Measurements from ENCODE around the gene TFF1. TPM values are rescaled to one million over a fixed set of nuclear protein-coding genes. Genes with fewer than 3 reads are reported as not detected.
A peak's percentile ranks its signal among the peaks of the same experiment; 100 is the strongest.

TFF1 gene
- total RNA-seq, 1 experiment from 2014 or later, result 2.2 TPM

GRCh38 chr21:42365770-42366169 is 565 bp downstream of the TFF1 start:
- Histone ChIP-seq H4K20me1 (ENCODE audit: insufficient read depth) (no peaks in the 10 kb centered on the region), H3K4me2 (0 out of 2 replicates have a peak overlapping the region, but pooled peaks have one; percentile 7), H3K79me2 (ENCODE audit: low read depth) (no peaks in the 10 kb centered on the region), H3K36me3 (ENCODE audit: low read depth) (no peaks in the 10 kb centered on the region), H3F3A (ENCODE audit: insufficient read depth, low read depth) (peaks cover 25% of the 10 kb centered on the region), H3K4me3 (no peak overlapping the region), H3K9me2 (ENCODE audit: insufficient read depth) (no peaks in the 10 kb centered on the region), H3K27me3 (ENCODE audit: insufficient read depth, low read depth) (no peaks in the 10 kb centered on the region), H3K4me1 (replicated peaks; ENCODE audit: insufficient read depth) (peaks cover 47% of the 10 kb centered on the region), H2AFZ (no peak overlapping the region), H3K27ac (peak overlapping the region; percentile 81), H3K9me3 (ENCODE audit: insufficient read depth, low read depth) (no peaks in the 10 kb centered on the region)
- no TSS peak for BruUV-seq (replicated peaks)
- no peak for DNase-seq
- CTCF ChIA-PET, result no interaction called here
- TF ChIP-seq CTCF (conservative IDR thresholded peaks at IDR 0.05) (no peak), EZH2 (IDR thresholded peaks at IDR 0.05; ENCODE audit: low read depth) (no peak)
- intact Hi-C loops (cut with micrococcal nuclease; ENCODE audit: unreplicated experiment), result no loop called here
- POLR2A ChIA-PET (ENCODE audit: unreplicated experiment), result no interaction called here

GRCh38 chr21:42364304-42364865 is 1.9 kb downstream of the TFF1 start:
- DNase-seq, result no peak
- ChIA-PET POLR2A (ENCODE audit: unreplicated experiment) (no interaction called here), CTCF (no interaction called here)
- Histone ChIP-seq H4K20me1 (ENCODE audit: insufficient read depth) (no peaks in the 10 kb centered on the region), H3K79me2 (ENCODE audit: low read depth) (no peaks in the 10 kb centered on the region), H3K9me3 (ENCODE audit: insufficient read depth, low read depth) (no peaks in the 10 kb centered on the region), H3K4me2 (no peak overlapping the region), H3K4me1 (replicated peaks; ENCODE audit: insufficient read depth) (peaks cover 47% of the 10 kb centered on the region), H3F3A (ENCODE audit: insufficient read depth, low read depth) (peaks cover 25% of the 10 kb centered on the region), H3K27ac (no peak overlapping the region), H3K4me3 (no peak overlapping the region), H3K9me2 (ENCODE audit: insufficient read depth) (no peaks in the 10 kb centered on the region), H3K36me3 (ENCODE audit: low read depth) (no peaks in the 10 kb centered on the region), H2AFZ (no peak overlapping the region), H3K27me3 (ENCODE audit: insufficient read depth, low read depth) (no peaks in the 10 kb centered on the region)
- no peak for TF ChIP-seq CTCF (conservative IDR thresholded peaks at IDR 0.05)
- no peak for TF ChIP-seq EZH2 (IDR thresholded peaks at IDR 0.05; ENCODE audit: low read depth)
- intact Hi-C loops (cut with micrococcal nuclease; ENCODE audit: unreplicated experiment), result no loop called here
- no TSS peak for BruUV-seq (replicated peaks)

GRCh38 chr21:42363312-42363711 is 3.0 kb downstream of the TFF1 start:
- intact Hi-C loops (cut with micrococcal nuclease; ENCODE audit: unreplicated experiment), result no loop called here
- peaks cover 43% of the 10 kb centered on the region for H3K4me1 ChIP-seq (replicated peaks; ENCODE audit: insufficient read depth)
- peak overlapping the region; percentile 53 for H3K4me2 ChIP-seq
- H3K27ac ChIP-seq, result peak overlapping the region; percentile 60
- POLR2A ChIA-PET (ENCODE audit: unreplicated experiment), result no interaction called here
- H3K9me3 ChIP-seq (ENCODE audit: insufficient read depth, low read depth), result no peaks in the 10 kb centered on the region
- no peaks in the 10 kb centered on the region for H3K36me3 ChIP-seq (ENCODE audit: low read depth)
- no peak for TF ChIP-seq CTCF (conservative IDR thresholded peaks at IDR 0.05)
- no peak for TF ChIP-seq EZH2 (IDR thresholded peaks at IDR 0.05; ENCODE audit: low read depth)
- peak; percentile 46 to 83 for DNase-seq
- H3K27me3 ChIP-seq (ENCODE audit: insufficient read depth, low read depth), result no peaks in the 10 kb centered on the region
- BruUV-seq (replicated peaks), result no TSS peak
- no peak overlapping the region for H3K4me3 ChIP-seq
- CTCF ChIA-PET, result interaction anchor here (0.5 to 0.7 kb wide), 3 partner anchors 54 to 364 kb away, joined by 3 to 7 read pairs (median 3); no protein-coding TSS in a partner anchor
- H4K20me1 ChIP-seq (ENCODE audit: insufficient read depth), result no peaks in the 10 kb centered on the region
- no peaks in the 10 kb centered on the region for H3K9me2 ChIP-seq (ENCODE audit: insufficient read depth)
- no peaks in the 10 kb centered on the region for H3K79me2 ChIP-seq (ENCODE audit: low read depth)
- peaks cover 25% of the 10 kb centered on the region for H3F3A ChIP-seq (ENCODE audit: insufficient read depth, low read depth)
- no peak overlapping the region for H2AFZ ChIP-seq
